SH-SY5Y (cell line): ENCODE measurements around the gene TNKS2.

Experiments
- GATA2 ChIP-seq: IDR thresholded peaks from 2 replicates; pipeline ENCODE4 v1.6.1; 2011; ENCODE audit warnings: mild to moderate bottlenecking, low read depth, low read length
- GATA3 ChIP-seq: IDR thresholded peaks from 2 replicates; pipeline ENCODE4 v1.6.1; 2011; ENCODE audit warnings: low read depth, mild to moderate bottlenecking, low read length, moderate library complexity

DNA sequence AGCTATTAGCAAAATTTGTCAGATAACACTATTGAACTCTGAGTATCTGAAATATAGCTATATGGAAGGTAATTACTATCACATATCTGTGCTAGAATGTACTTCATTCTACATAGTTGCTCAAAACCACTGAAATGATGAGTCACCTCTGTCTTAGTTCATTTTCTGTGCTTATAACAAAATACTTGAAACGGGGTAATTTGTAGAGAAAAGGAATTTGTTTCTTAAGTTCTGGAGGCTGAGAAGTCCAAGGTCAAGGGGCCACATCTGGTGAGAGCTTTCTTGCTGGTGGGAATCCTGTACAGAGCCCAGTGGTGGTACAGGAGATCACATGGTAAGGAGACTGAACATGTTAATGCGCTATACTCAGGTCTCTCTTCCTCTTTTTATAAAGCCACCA lies 41.9 kb upstream of the TNKS2 start:
- TF ChIP-seq GATA2 (no peak), GATA3 (no peak)
